GM18517 (cell line): ENCODE data around the gene KRT6A.
"Not testable (repeated sequence)": the region's sequence is repeated elsewhere in the genome, so short reads cannot be mapped to it uniquely, and the experiment has no call there.

ENCODE experiments used
- ATAC-seq: cut with Tn5 transposase; IDR thresholded peaks from one replicate; pipeline ENCODE4 v1.9.1; 2021; ENCODE audit warnings: mild to moderate bottlenecking, moderate library complexity; ENCODE audit not compliant: unreplicated experiment

The KRT6A gene

GRCh38 chr12:52506858-52507715 lies 14.0 kb upstream of the KRT6A start:
- ATAC-seq, result no peak

- ATAC-seq, result no peak
These were observed 9.8 kb upstream of the KRT6A start for GRCh38 chr12:52502877-52503276.

- ATAC-seq, result no peak
These were observed 8.4 kb upstream of the KRT6A start for GRCh38 chr12:52501490-52501889.

GRCh38 chr12:52500574-52500973 lies 7.5 kb upstream of the KRT6A start:
- ATAC-seq, result not testable (repeated sequence)

- ATAC-seq, result no peak
These were observed 6.9 kb upstream of the KRT6A start for GRCh38 chr12:52499806-52500560.

GRCh38 chr12:52498946-52499345 lies 5.9 kb upstream of the KRT6A start:
- ATAC-seq, result no peak

GRCh38 chr12:52497975-52498374 lies 4.9 kb upstream of the KRT6A start:
- no peak for ATAC-seq

GRCh38 chr12:52496590-52497071 lies 3.6 kb upstream of the KRT6A start:
- ATAC-seq, result no peak

- ATAC-seq, result no peak
These were observed 3.0 kb upstream of the KRT6A start for GRCh38 chr12:52496054-52496453.

- ATAC-seq, result no peak
These were observed 2.3 kb upstream of the KRT6A start for GRCh38 chr12:52495389-52495788.

- ATAC-seq, result no peak
These were observed 1.5 kb upstream of the KRT6A start for GRCh38 chr12:52494518-52494917.

- ATAC-seq, result no peak
These were observed 1.0 kb upstream of the KRT6A start for GRCh38 chr12:52494100-52494499.

GRCh38 chr12:52492405-52492804 lies 652 bp downstream of the KRT6A start:
- not testable (repeated sequence) for ATAC-seq

- not testable (repeated sequence) for ATAC-seq
These were observed 1.6 kb downstream of the KRT6A start for GRCh38 chr12:52491495-52491894.

- no peak for ATAC-seq
These were observed 4.3 kb downstream of the KRT6A start for GRCh38 chr12:52488736-52489135.

- ATAC-seq, result not testable (repeated sequence)
These were observed 5.2 kb downstream of the KRT6A start for GRCh38 chr12:52487744-52488443.

- ATAC-seq, result no peak
These were observed 5.8 kb downstream of the KRT6A start for GRCh38 chr12:52487211-52487610.

- ATAC-seq, result no peak
These were observed 6.6 kb downstream of the KRT6A start for GRCh38 chr12:52486166-52487105.

GRCh38 chr12:52480073-52480472 lies 13.0 kb downstream of the KRT6A start:
- ATAC-seq, result no peak

- ATAC-seq, result no peak
These were observed 15.4 kb downstream of the KRT6A start for GRCh38 chr12:52477651-52478050.
